Measurements from ENCODE around the gene MGAT4D.
A peak's percentile ranks its signal among the peaks of the same experiment; 100 is the strongest.
"Not testable (repeated sequence)": the region's sequence is repeated elsewhere in the genome, so short reads cannot be mapped to it uniquely, and the experiment has no call there.

MGAT4D gene

GRCh38 chr4:140497747-140498636 lies at the start of gene MGAT4D:
Gene MGAT4D (minus strand): TSS chr4:140498293. CDS start chr4:140498222, 71 bp downstream.
- DNase-seq = no peak

- DNase-seq = no peak
These were observed 35.9 kb upstream of the MGAT4D start for GRCh38 chr4:140533951-140534480.

GRCh38 chr4:140529434-140529833 lies 31.3 kb upstream of the MGAT4D start:
- no peak for DNase-seq

- peak; percentile 78 to 91 for DNase-seq
These were observed 26.0 kb upstream of the MGAT4D start, which contains the start of gene ELMOD2 for GRCh38 chr4:140523857-140524742. Gene ELMOD2 (plus strand): TSS chr4:140524168. CDS start chr4:140525429, 1,261 bp downstream.

GRCh38 chr4:140523370-140523856 lies 25.3 kb upstream of the MGAT4D start:
- no peak for DNase-seq

GRCh38 chr4:140515423-140515822 lies 17.3 kb upstream of the MGAT4D start:
- DNase-seq = no peak

GRCh38 chr4:140513765-140514164 lies 15.7 kb upstream of the MGAT4D start:
- not testable (repeated sequence) for DNase-seq

- DNase-seq = no peak
These were observed 6.2 kb upstream of the MGAT4D start for GRCh38 chr4:140504261-140504660.

GRCh38 chr4:140499391-140499790 lies 1.3 kb upstream of the MGAT4D start:
- no peak for DNase-seq

- DNase-seq = no peak
These were observed 717 bp downstream of the MGAT4D start for GRCh38 chr4:140497405-140497746.

- no peak for DNase-seq
These were observed 12.2 kb downstream of the MGAT4D start for GRCh38 chr4:140485939-140486338.

- DNase-seq = no peak
These were observed 14.6 kb downstream of the MGAT4D start for GRCh38 chr4:140483445-140483844.

- DNase-seq = no peak
These were observed 25.9 kb downstream of the MGAT4D start for GRCh38 chr4:140472156-140472555.

GRCh38 chr4:140469791-140470733 lies 28.0 kb downstream of the MGAT4D start:
- DNase-seq = no peak

- no peak for DNase-seq
These were observed 31.9 kb downstream of the MGAT4D start for GRCh38 chr4:140466146-140466545.

- DNase-seq = no peak
These were observed 34.5 kb downstream of the MGAT4D start for GRCh38 chr4:140463614-140464013.

- DNase-seq = no peak
These were observed 34.9 kb downstream of the MGAT4D start for GRCh38 chr4:140463182-140463581.

- DNase-seq = no peak
These were observed 47.7 kb downstream of the MGAT4D start for GRCh38 chr4:140450352-140450751.

GRCh38 chr4:140448830-140449229 lies 49.3 kb downstream of the MGAT4D start:
- DNase-seq = no peak

GRCh38 chr4:140448162-140448561 lies 49.9 kb downstream of the MGAT4D start:
- no peak for DNase-seq

GRCh38 chr4:140444347-140444746 lies 53.7 kb downstream of the MGAT4D start:
- DNase-seq = not testable (repeated sequence)

GRCh38 chr4:140439644-140440142 lies 58.4 kb downstream of the MGAT4D start:
- no peak for DNase-seq
